ENCODE data around the gene RBPMS2.

The RBPMS2 gene

DNA sequence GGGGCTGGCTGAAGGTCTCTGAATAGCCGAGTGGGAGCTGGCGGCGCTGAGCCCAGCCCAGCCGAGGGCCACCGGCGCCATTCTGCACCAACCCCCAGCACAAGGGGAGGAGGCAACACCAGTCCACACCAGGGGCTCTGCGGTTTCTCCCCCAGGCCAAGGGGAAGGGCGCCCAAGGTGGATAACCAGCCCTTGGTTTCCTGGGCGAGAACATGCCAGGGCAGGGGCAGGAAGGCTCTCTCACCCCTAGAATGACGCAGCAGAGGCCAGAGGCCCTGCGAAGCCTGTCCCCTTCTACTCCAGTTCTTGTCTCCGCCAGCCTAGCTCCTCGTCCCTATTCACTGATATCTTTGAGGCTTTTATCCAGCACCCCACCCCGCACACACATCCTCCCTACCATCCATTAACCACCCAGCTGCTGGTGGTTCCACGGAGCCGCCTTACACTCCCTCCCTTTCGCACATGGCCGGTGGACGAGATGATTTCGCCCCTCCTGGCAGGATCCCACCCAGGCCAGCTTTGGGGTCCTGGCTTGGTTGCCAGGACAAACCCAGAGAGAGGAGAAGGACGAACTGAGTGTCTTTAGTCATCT is 1.3 kb downstream of the RBPMS2 start:
- POLR2A ChIA-PET = no interaction called here
- CTCF ChIA-PET = interaction anchor here (1.2 kb wide), 1 partner anchor 36 kb away, joined by 4 read pairs; no protein-coding TSS in a partner anchor
- Histone ChIP-seq H3K27ac (ENCODE audit: extremely low read depth, low read depth, low read length) (no peak overlapping the region), H3K36me3 (ENCODE audit: control insufficient read depth in 2 of 2, insufficient read depth in 1 of 2, low read length in 2 of 2) (no peaks in the 10 kb centered on the region), H3K4me1 (ENCODE audit: control insufficient read depth, insufficient read depth, low read length) (no peaks in the 10 kb centered on the region), H3K4me3 (ENCODE audit: low read depth, low read length) (peak overlapping the region; percentile 51; the same call in 1 of the 2 replicates), H3K9me3 (ENCODE audit: control insufficient read depth, insufficient read depth, low read depth, low read length) (no peaks in the 10 kb centered on the region)
- TF ChIP-seq ZBTB20 (tag by site-specific recombination; IDR thresholded peaks at IDR 0.05) = 0 out of 2 replicates have a peak, but pooled peaks have one; percentile 25
- TF ChIP-seq ZNF335 (tag by site-specific recombination; conservative IDR thresholded peaks at IDR 0.05) = peak; percentile 58
- no peak for TF ChIP-seq ZNF529 (tag by site-specific recombination; IDR thresholded peaks at IDR 0.05; ENCODE audit: insufficient replicate concordance)
- TF ChIP-seq ZNF404 (tag by site-specific recombination; IDR thresholded peaks at IDR 0.05) = no peak
- no peak for TF ChIP-seq ZNF843 (tag by site-specific recombination; IDR thresholded peaks at IDR 0.05)
- TF ChIP-seq YY1 (tag by site-specific recombination; IDR thresholded peaks at IDR 0.05) = no peak
- TF ChIP-seq, protein P1, sequence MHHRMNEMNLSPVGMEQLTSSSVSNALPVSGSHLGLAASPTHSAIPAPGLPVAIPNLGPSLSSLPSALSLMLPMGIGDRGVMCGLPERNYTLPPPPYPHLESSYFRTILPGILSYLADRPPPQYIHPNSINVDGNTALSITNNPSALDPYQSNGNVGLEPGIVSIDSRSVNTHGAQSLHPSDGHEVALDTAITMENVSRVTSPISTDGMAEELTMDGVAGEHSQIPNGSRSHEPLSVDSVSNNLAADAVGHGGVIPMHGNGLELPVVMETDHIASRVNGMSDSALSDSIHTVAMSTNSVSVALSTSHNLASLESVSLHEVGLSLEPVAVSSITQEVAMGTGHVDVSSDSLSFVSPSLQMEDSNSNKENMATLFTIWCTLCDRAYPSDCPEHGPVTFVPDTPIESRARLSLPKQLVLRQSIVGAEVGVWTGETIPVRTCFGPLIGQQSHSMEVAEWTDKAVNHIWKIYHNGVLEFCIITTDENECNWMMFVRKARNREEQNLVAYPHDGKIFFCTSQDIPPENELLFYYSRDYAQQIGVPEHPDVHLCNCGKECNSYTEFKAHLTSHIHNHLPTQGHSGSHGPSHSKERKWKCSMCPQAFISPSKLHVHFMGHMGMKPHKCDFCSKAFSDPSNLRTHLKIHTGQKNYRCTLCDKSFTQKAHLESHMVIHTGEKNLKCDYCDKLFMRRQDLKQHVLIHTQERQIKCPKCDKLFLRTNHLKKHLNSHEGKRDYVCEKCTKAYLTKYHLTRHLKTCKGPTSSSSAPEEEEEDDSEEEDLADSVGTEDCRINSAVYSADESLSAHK (tag by site-specific recombination; IDR thresholded peaks at IDR 0.05) = no peak

DNA sequence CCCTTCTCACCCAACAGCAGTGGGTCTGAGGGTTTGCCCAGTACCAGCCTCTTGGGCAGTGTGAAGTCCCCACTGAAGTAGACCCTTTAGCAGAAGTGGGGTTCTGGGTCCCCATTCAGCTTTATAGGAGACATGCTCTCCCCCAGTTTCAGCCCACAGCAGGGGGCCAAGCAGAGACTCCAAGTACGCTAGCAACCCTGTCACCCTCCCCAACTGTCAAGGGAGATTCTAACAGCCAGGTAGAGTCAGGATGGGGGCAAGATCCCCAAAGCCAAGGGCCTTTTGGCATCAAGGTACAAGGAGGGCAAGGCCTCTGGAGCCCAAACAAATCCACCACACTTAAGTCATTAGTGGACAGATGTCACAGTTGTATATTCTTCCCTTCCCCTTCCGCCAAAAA is 1.8 kb downstream of the RBPMS2 start:
- ChIA-PET CTCF (no interaction called here), POLR2A (no interaction called here)
- no peaks in the 10 kb centered on the region for H3K36me3 ChIP-seq (ENCODE audit: control insufficient read depth in 2 of 2, insufficient read depth in 1 of 2, low read length in 2 of 2)
- no peaks in the 10 kb centered on the region for H3K9me3 ChIP-seq (ENCODE audit: control insufficient read depth, insufficient read depth, low read depth, low read length)
- no peak overlapping the region for H3K4me3 ChIP-seq (ENCODE audit: low read depth, low read length)
- TF ChIP-seq, protein P2, sequence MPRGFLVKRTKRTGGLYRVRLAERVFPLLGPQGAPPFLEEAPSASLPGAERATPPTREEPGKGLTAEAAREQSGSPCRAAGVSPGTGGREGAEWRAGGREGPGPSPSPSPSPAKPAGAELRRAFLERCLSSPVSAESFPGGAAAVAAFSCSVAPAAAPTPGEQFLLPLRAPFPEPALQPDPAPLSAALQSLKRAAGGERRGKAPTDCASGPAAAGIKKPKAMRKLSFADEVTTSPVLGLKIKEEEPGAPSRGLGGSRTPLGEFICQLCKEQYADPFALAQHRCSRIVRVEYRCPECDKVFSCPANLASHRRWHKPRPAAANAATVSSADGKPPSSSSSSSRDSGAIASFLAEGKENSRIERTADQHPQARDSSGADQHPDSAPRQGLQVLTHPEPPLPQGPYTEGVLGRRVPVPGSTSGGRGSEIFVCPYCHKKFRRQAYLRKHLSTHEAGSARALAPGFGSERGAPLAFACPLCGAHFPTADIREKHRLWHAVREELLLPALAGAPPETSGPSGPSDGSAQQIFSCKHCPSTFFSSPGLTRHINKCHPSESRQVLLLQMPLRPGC (tag by site-specific recombination; IDR thresholded peaks at IDR 0.05) = no peak
- TF ChIP-seq, protein P3, sequence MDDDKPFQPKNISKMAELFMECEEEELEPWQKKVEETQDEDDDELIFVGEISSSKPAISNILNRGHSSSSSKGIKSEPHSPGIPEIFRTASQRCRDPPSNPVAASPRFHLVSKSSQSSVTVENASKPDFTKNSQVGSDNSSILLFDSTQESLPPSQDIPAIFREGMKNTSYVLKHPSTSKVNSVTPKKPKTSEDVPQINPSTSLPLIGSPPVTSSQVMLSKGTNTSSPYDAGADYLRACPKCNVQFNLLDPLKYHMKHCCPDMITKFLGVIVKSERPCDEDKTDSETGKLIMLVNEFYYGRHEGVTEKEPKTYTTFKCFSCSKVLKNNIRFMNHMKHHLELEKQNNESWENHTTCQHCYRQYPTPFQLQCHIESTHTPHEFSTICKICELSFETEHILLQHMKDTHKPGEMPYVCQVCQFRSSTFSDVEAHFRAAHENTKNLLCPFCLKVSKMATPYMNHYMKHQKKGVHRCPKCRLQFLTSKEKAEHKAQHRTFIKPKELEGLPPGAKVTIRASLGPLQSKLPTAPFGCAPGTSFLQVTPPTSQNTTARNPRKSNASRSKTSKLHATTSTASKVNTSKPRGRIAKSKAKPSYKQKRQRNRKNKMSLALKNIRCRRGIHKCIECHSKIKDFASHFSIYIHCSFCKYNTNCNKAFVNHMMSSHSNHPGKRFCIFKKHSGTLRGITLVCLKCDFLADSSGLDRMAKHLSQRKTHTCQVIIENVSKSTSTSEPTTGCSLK (tag by site-specific recombination; IDR thresholded peaks at IDR 0.05) = no peak
- TF ChIP-seq KLF9 (tag by site-specific recombination; IDR thresholded peaks at IDR 0.05; ENCODE audit: low read depth) (no peak), ZNF560 (tag by site-specific recombination; IDR thresholded peaks at IDR 0.05; ENCODE audit: borderline replicate concordance) (no peak), ZNF214 (tag by site-specific recombination; IDR thresholded peaks at IDR 0.05; ENCODE audit: borderline replicate concordance) (no peak), ZNF23 (tag by site-specific recombination; IDR thresholded peaks at IDR 0.05; ENCODE audit: borderline replicate concordance) (no peak), ZBTB17 (tag by site-specific recombination; IDR thresholded peaks at IDR 0.05) (no peak), ZNF423 (tag by site-specific recombination; IDR thresholded peaks at IDR 0.05) (no peak)
- TF ChIP-seq, protein P4, sequence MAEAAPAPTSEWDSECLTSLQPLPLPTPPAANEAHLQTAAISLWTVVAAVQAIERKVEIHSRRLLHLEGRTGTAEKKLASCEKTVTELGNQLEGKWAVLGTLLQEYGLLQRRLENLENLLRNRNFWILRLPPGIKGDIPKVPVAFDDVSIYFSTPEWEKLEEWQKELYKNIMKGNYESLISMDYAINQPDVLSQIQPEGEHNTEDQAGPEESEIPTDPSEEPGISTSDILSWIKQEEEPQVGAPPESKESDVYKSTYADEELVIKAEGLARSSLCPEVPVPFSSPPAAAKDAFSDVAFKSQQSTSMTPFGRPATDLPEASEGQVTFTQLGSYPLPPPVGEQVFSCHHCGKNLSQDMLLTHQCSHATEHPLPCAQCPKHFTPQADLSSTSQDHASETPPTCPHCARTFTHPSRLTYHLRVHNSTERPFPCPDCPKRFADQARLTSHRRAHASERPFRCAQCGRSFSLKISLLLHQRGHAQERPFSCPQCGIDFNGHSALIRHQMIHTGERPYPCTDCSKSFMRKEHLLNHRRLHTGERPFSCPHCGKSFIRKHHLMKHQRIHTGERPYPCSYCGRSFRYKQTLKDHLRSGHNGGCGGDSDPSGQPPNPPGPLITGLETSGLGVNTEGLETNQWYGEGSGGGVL (tag by site-specific recombination; IDR thresholded peaks at IDR 0.05) = no peak
- no peaks in the 10 kb centered on the region for H3K4me1 ChIP-seq (ENCODE audit: control insufficient read depth, insufficient read depth, low read length)
- no peak overlapping the region for H3K27ac ChIP-seq (ENCODE audit: extremely low read depth, low read depth, low read length)
